ENCODE measurements around the gene TMBIM1. TPM values are rescaled to one million over a fixed set of nuclear protein-coding genes. Genes with fewer than 3 reads are reported as not detected.
"Not testable (repeated sequence)": the region's sequence is repeated elsewhere in the genome, so short reads cannot be mapped to it uniquely, and the experiment has no call there.

Gene TMBIM1
- total RNA-seq, 1 experiment from 2014 or later: 154 TPM

- DNase-seq (ENCODE audit: low spot score): no peak
Observed at GRCh38 chr2:218318241-218318640, 25.9 kb upstream of the TMBIM1 start.

- DNase-seq (ENCODE audit: low spot score): no peak
Observed at GRCh38 chr2:218317835-218318234, 25.5 kb upstream of the TMBIM1 start.

GRCh38 chr2:218317303-218317630 is 25.0 kb upstream of the TMBIM1 start:
- DNase-seq (ENCODE audit: low spot score): no peak

- no peak for DNase-seq (ENCODE audit: low spot score)
Observed at GRCh38 chr2:218315397-218315796, 23.1 kb upstream of the TMBIM1 start.

- DNase-seq (ENCODE audit: low spot score): not testable (repeated sequence)
Observed at GRCh38 chr2:218314764-218315163, 22.5 kb upstream of the TMBIM1 start.

- no peak for DNase-seq (ENCODE audit: low spot score)
Observed at GRCh38 chr2:218313356-218313755, 21.1 kb upstream of the TMBIM1 start.

- no peak for DNase-seq (ENCODE audit: low spot score)
Observed at GRCh38 chr2:218312267-218312756, 20.0 kb upstream of the TMBIM1 start.

- DNase-seq (ENCODE audit: low spot score): not testable (repeated sequence)
Observed at GRCh38 chr2:218311541-218312266, 19.4 kb upstream of the TMBIM1 start.

GRCh38 chr2:218310853-218311540 is 18.7 kb upstream of the TMBIM1 start:
- DNase-seq (ENCODE audit: low spot score): no peak

- DNase-seq (ENCODE audit: low spot score): no peak
Observed at GRCh38 chr2:218307415-218308090, 15.2 kb upstream of the TMBIM1 start.

GRCh38 chr2:218306184-218306920 is 14.0 kb upstream of the TMBIM1 start:
- no peak for DNase-seq (ENCODE audit: low spot score)

- no peak for DNase-seq (ENCODE audit: low spot score)
Observed at GRCh38 chr2:218305383-218305782, 13.1 kb upstream of the TMBIM1 start.

- peak; percentile 94 for DNase-seq (ENCODE audit: low spot score)
Observed at GRCh38 chr2:218301176-218301819, 9.0 kb upstream of the TMBIM1 start.

GRCh38 chr2:218300141-218300540 is 7.8 kb upstream of the TMBIM1 start:
- no peak for DNase-seq (ENCODE audit: low spot score)

GRCh38 chr2:218298314-218298875 is 6.1 kb upstream of the TMBIM1 start:
- no peak for DNase-seq (ENCODE audit: low spot score)

GRCh38 chr2:218296847-218297246 is 4.5 kb upstream of the TMBIM1 start:
- DNase-seq (ENCODE audit: low spot score): no peak

GRCh38 chr2:218296200-218296599 is 3.9 kb upstream of the TMBIM1 start:
- DNase-seq (ENCODE audit: low spot score): no peak

- no peak for DNase-seq (ENCODE audit: low spot score)
Observed at GRCh38 chr2:218295029-218295428, 2.7 kb upstream of the TMBIM1 start.

- DNase-seq (ENCODE audit: low spot score): no peak
Observed at GRCh38 chr2:218294430-218295022, 2.2 kb upstream of the TMBIM1 start.

- DNase-seq (ENCODE audit: low spot score): no peak
Observed at GRCh38 chr2:218293715-218294429, 1.6 kb upstream of the TMBIM1 start.
